Loucy (cell line): Measurements from ENCODE around the gene ZNF341.

Experiments
- H2AFZ ChIP-seq: fragments of 200-600 bp; sonication (generic); 2 replicates; pipeline ENCODE4 v1.6.0; 2016; ENCODE audit warnings: antibody characterized with exemption, mild to moderate bottlenecking, low read length, moderate library complexity
- H3F3A ChIP-seq: fragments of 200-600 bp; 2 replicates; pipeline ENCODE4 v1.6.0; 2016; ENCODE audit warnings: antibody characterized with exemption, low read depth, mild to moderate bottlenecking
- H3K27me3 ChIP-seq: fragments of 200-600 bp; sonication (generic); 2 replicates; pipeline ENCODE4 v1.6.1; 2014; ENCODE audit warnings: low read length, mild to moderate bottlenecking; ENCODE audit not compliant: insufficient read depth, poor library complexity, severe bottlenecking
- H3K36me3 ChIP-seq: fragments of 200-600 bp; sonication (generic); 2 replicates; pipeline ENCODE4 v1.6.1; 2016; ENCODE audit warnings: low read length; ENCODE audit not compliant: insufficient read depth
- H3K4me1 ChIP-seq: fragments of 200-600 bp; sonication (generic); 2 replicates; pipeline ENCODE4 v1.5.1; 2014; ENCODE audit warnings: low read length, mild to moderate bottlenecking; ENCODE audit not compliant: insufficient read depth, poor library complexity, severe bottlenecking
- H3K4me2 ChIP-seq: fragments of 200-600 bp; sonication (generic); 2 replicates; pipeline ENCODE4 v1.6.0; 2014; ENCODE audit warnings: antibody characterized with exemption, low read length, low read depth, mild to moderate bottlenecking; ENCODE audit not compliant: poor library complexity, severe bottlenecking
- H3K4me3 ChIP-seq: fragments of 200-600 bp; sonication (generic); 2 replicates; pipeline ENCODE4 v1.5.1; 2014; ENCODE audit warnings: low read length, mild to moderate bottlenecking, mixed read lengths; ENCODE audit not compliant: poor library complexity, severe bottlenecking
- H3K79me2 ChIP-seq: fragments of 200-600 bp; sonication (generic); 2 replicates; pipeline ENCODE4 v1.6.1; 2014; ENCODE audit warnings: low read length; ENCODE audit not compliant: insufficient read depth
- H3K9ac ChIP-seq: fragments of 200-600 bp; sonication (generic); 2 replicates; pipeline ENCODE4 v1.6.0; 2014; ENCODE audit warnings: mild to moderate bottlenecking, low read depth, low read length, moderate library complexity; ENCODE audit not compliant: poor library complexity, severe bottlenecking
- H3K9me2 ChIP-seq: fragments of 200-600 bp; sonication (generic); replicated peaks from 2 replicates; pipeline ENCODE4 v1.6.1; 2016; ENCODE audit warnings: low read depth, low read length, mixed read lengths
- H3K9me3 ChIP-seq: fragments of 200-600 bp; sonication (generic); 2 replicates; pipeline ENCODE4 v1.6.1; 2014; ENCODE audit warnings: mild to moderate bottlenecking, antibody characterized with exemption, low read length, low read depth; ENCODE audit not compliant: insufficient read depth
- H4K20me1 ChIP-seq: fragments of 200-600 bp; sonication (generic); 2 replicates; pipeline ENCODE4 v1.6.0; 2014; ENCODE audit warnings: antibody characterized with exemption, low read length, mild to moderate bottlenecking; ENCODE audit not compliant: insufficient read depth, poor library complexity, severe bottlenecking
- CTCF ChIP-seq: fragments of 200-600 bp; sonication (generic); conservative IDR thresholded peaks from 2 replicates; pipeline ENCODE4 v1.5.1; 2014; ENCODE audit warnings: mild to moderate bottlenecking, antibody characterized with exemption, low read length
- EZH2phosphoT487 ChIP-seq: fragments of 200-600 bp; IDR thresholded peaks from 2 replicates; pipeline ENCODE4 v1.6.1; 2018; ENCODE audit warnings: antibody characterized with exemption, mild to moderate bottlenecking, moderate library complexity, borderline replicate concordance

The ZNF341 gene

GRCh38 chr20:33815671-33816070 lies 83.9 kb downstream of the ZNF341 start:
- Histone ChIP-seq H3K4me2 (peak overlapping the region; percentile 92), H3F3A (no peaks in the 10 kb centered on the region), H4K20me1 (peaks cover 77% of the 10 kb centered on the region)

GRCh38 chr20:33816191-33816590 lies 84.4 kb downstream of the ZNF341 start:
- H2AFZ ChIP-seq = no peak overlapping the region
- peaks cover 56% of the 10 kb centered on the region for H3K4me1 ChIP-seq
- H3K79me2 ChIP-seq = peaks cover 92% of the 10 kb centered on the region
- no peak overlapping the region for H3K9ac ChIP-seq
- H3K9me2 ChIP-seq = no peaks in the 10 kb centered on the region
- no peaks in the 10 kb centered on the region for H3K36me3 ChIP-seq
- H3K27me3 ChIP-seq = no peaks in the 10 kb centered on the region
- no peak for TF ChIP-seq CTCF
- no peak overlapping the region for H3K4me3 ChIP-seq
- H4K20me1 ChIP-seq = peaks cover 78% of the 10 kb centered on the region
- H3K9me3 ChIP-seq = no peaks in the 10 kb centered on the region
- H3F3A ChIP-seq = no peaks in the 10 kb centered on the region
- H3K4me2 ChIP-seq = peak overlapping the region; percentile 92

More at GRCh38 chr20:33815671-33816070, 83.9 kb downstream of the ZNF341 start:
- H3K27me3 ChIP-seq = no peaks in the 10 kb centered on the region
- no peak overlapping the region for H3K9ac ChIP-seq
- TF ChIP-seq CTCF = no peak
- H3K9me3 ChIP-seq = no peaks in the 10 kb centered on the region
- no peak overlapping the region for H2AFZ ChIP-seq
- H3K4me1 ChIP-seq = peaks cover 56% of the 10 kb centered on the region
- peaks cover 92% of the 10 kb centered on the region for H3K79me2 ChIP-seq
- H3K36me3 ChIP-seq = no peaks in the 10 kb centered on the region
- no peaks in the 10 kb centered on the region for H3K9me2 ChIP-seq
- no peak overlapping the region for H3K4me3 ChIP-seq

GRCh38 chr20:33817411-33817810 lies 85.6 kb downstream of the ZNF341 start:
- peaks cover 72% of the 10 kb centered on the region for H4K20me1 ChIP-seq
- no peaks in the 10 kb centered on the region for H3K9me2 ChIP-seq
- H3K4me1 ChIP-seq = peaks cover 52% of the 10 kb centered on the region
- TF ChIP-seq EZH2phosphoT487 = no peak
- no peak for TF ChIP-seq CTCF
- no peaks in the 10 kb centered on the region for H3K36me3 ChIP-seq
- no peaks in the 10 kb centered on the region for H3K27me3 ChIP-seq
- H2AFZ ChIP-seq = no peak overlapping the region
- H3F3A ChIP-seq = no peaks in the 10 kb centered on the region
- no peaks in the 10 kb centered on the region for H3K9me3 ChIP-seq
- peaks cover 90% of the 10 kb centered on the region for H3K79me2 ChIP-seq
- no peak overlapping the region for H3K9ac ChIP-seq
- H3K4me3 ChIP-seq = no peak overlapping the region
- H3K4me2 ChIP-seq = peak overlapping the region; percentile 18
